ENCODE results near the gene FGD4. TPM values are rescaled to one million over a fixed set of nuclear protein-coding genes. Genes with fewer than 3 reads are reported as not detected.

FGD4 gene
- total RNA-seq, 1 experiment from 2014 or later: 31.6 TPM

- H3K4me1 Mint-ChIP-seq (ENCODE audit: low read depth, unreplicated experiment): peaks cover 36% of the 10 kb centered on the region
- intact Hi-C loops (cut with micrococcal nuclease; ENCODE audit: unreplicated experiment): no loop called here
- TF ChIP-seq CTCF (IDR thresholded peaks at IDR 0.05; ENCODE audit: insufficient read depth in 1 of 2, low read depth in 1 of 2, low read length in 1 of 2, severe bottlenecking in 1 of 2, unreplicated experiment in 1 of 2): no peak
- H3K9me3 Mint-ChIP-seq (ENCODE audit: unreplicated experiment): no peaks in the 10 kb centered on the region
- ChIA-PET POLR2A (interaction anchor here (0.6 kb wide), 1 partner anchor 16 kb away, joined by 3 read pairs; no protein-coding TSS in a partner anchor), CTCF (interaction anchor here (0.6 to 1.2 kb wide), 2 partner anchors 46 to 243 kb away, joined by 4 to 10 read pairs; partner anchors contain the start of gene YARS2)
- Histone ChIP-seq H3K4me1 (peaks cover 18% of the 10 kb centered on the region), H3K27me3 (replicated peaks; ENCODE audit: control insufficient read depth, insufficient read depth, low read length) (no peaks in the 10 kb centered on the region), H3K9me3 (no peaks in the 10 kb centered on the region), H3K4me3 (ENCODE audit: low read depth, low read length) (no peak overlapping the region), H3K36me3 (ENCODE audit: control insufficient read depth, insufficient read depth, low read length) (no peaks in the 10 kb centered on the region; the same call in 1 of the 2 replicates)
- no peak for DNase-seq
- no TSS peak for BruUV-seq (replicated peaks)
- no peaks in the 10 kb centered on the region for H3K36me3 Mint-ChIP-seq (ENCODE audit: insufficient read depth, unreplicated experiment)
- H3K27ac Mint-ChIP-seq (ENCODE audit: unreplicated experiment): no peak overlapping the region
- H3K4me3 Mint-ChIP-seq (ENCODE audit: unreplicated experiment): no peak overlapping the region
- H3K27me3 Mint-ChIP-seq (ENCODE audit: insufficient read depth, unreplicated experiment): no peaks in the 10 kb centered on the region
Observed at GRCh38 chr12:32512379-32512778, 113.0 kb downstream of the FGD4 start.

GRCh38 chr12:32512910-32513309 lies 113.6 kb downstream of the FGD4 start:
- H3K27me3 ChIP-seq (replicated peaks; ENCODE audit: control insufficient read depth, insufficient read depth, low read length): no peaks in the 10 kb centered on the region
- no peaks in the 10 kb centered on the region for H3K36me3 Mint-ChIP-seq (ENCODE audit: insufficient read depth, unreplicated experiment)
- POLR2A ChIA-PET: no interaction called here
- CTCF ChIA-PET: interaction anchor here (0.5 to 1.2 kb wide), 3 partner anchors 47 to 242 kb away, joined by 3 to 10 read pairs (median 4); partner anchors contain the start of gene YARS2
- H3K4me1 Mint-ChIP-seq (ENCODE audit: low read depth, unreplicated experiment): peaks cover 36% of the 10 kb centered on the region
- H3K27ac Mint-ChIP-seq (ENCODE audit: unreplicated experiment): no peak overlapping the region
- no peaks in the 10 kb centered on the region; the same call in 1 of the 2 replicates for H3K36me3 ChIP-seq (ENCODE audit: control insufficient read depth, insufficient read depth, low read length)
- intact Hi-C loops (cut with micrococcal nuclease; ENCODE audit: unreplicated experiment): no loop called here
- no peak overlapping the region for H3K4me3 ChIP-seq (ENCODE audit: low read depth, low read length)
- no peak overlapping the region for H3K4me3 Mint-ChIP-seq (ENCODE audit: unreplicated experiment)
- peaks cover 18% of the 10 kb centered on the region for H3K4me1 ChIP-seq
- no peaks in the 10 kb centered on the region for H3K27me3 Mint-ChIP-seq (ENCODE audit: insufficient read depth, unreplicated experiment)
- no peaks in the 10 kb centered on the region for H3K9me3 ChIP-seq
- no peak for DNase-seq
- BruUV-seq (replicated peaks): no TSS peak
- TF ChIP-seq CTCF (IDR thresholded peaks at IDR 0.05; ENCODE audit: insufficient read depth in 1 of 2, low read depth in 1 of 2, low read length in 1 of 2, severe bottlenecking in 1 of 2, unreplicated experiment in 1 of 2): no peak
- no peaks in the 10 kb centered on the region for H3K9me3 Mint-ChIP-seq (ENCODE audit: unreplicated experiment)

- Mint-ChIP-seq H3K4me1 (ENCODE audit: low read depth, unreplicated experiment) (peaks cover 29% of the 10 kb centered on the region), H3K27ac (ENCODE audit: unreplicated experiment) (no peak overlapping the region), H3K9me3 (ENCODE audit: unreplicated experiment) (no peaks in the 10 kb centered on the region), H3K36me3 (ENCODE audit: insufficient read depth, unreplicated experiment) (no peaks in the 10 kb centered on the region), H3K4me3 (ENCODE audit: unreplicated experiment) (no peak overlapping the region), H3K27me3 (ENCODE audit: insufficient read depth, unreplicated experiment) (no peaks in the 10 kb centered on the region)
- Histone ChIP-seq H3K4me3 (ENCODE audit: low read depth, low read length) (no peak overlapping the region), H3K9me3 (no peaks in the 10 kb centered on the region), H3K36me3 (ENCODE audit: control insufficient read depth, insufficient read depth, low read length) (no peaks in the 10 kb centered on the region; the same call in 1 of the 2 replicates), H3K27me3 (replicated peaks; ENCODE audit: control insufficient read depth, insufficient read depth, low read length) (no peaks in the 10 kb centered on the region), H3K4me1 (peaks cover 18% of the 10 kb centered on the region)
- intact Hi-C loops (cut with micrococcal nuclease; ENCODE audit: unreplicated experiment): no loop called here
- ChIA-PET CTCF (no interaction called here), POLR2A (no interaction called here)
- no TSS peak for BruUV-seq (replicated peaks)
- no peak for DNase-seq
- TF ChIP-seq CTCF (IDR thresholded peaks at IDR 0.05; ENCODE audit: insufficient read depth in 1 of 2, low read depth in 1 of 2, low read length in 1 of 2, severe bottlenecking in 1 of 2, unreplicated experiment in 1 of 2): no peak
Observed at GRCh38 chr12:32515137-32515873, 115.9 kb downstream of the FGD4 start.

Measured in Caco-2 (cell line).